AG04450 (cell line): ENCODE data around the gene METTL26. TPM values are rescaled to one million over a fixed set of nuclear protein-coding genes. Genes with fewer than 3 reads are reported as not detected.
A peak's percentile ranks its signal among the peaks of the same experiment; 100 is the strongest.

Experiments
- CTCF ChIA-PET: fragments of 300-600, 350-600 bp; formaldehyde crosslinking; extraction: SDS; loops from one replicate; lab custom pipeline; 2022; ENCODE audit warnings: antibody characterized with exemption, inconsistent platforms; lab: Charles Lee
- POLR2A ChIA-PET: fragments of 350-600 bp; formaldehyde crosslinking; extraction: SDS; loops from one replicate; lab custom pipeline; 2021; ENCODE audit warnings: antibody characterized with exemption, inconsistent platforms; lab: Yijun Ruan, JAX
- DNase-seq: peaks from one replicate; pipeline ENCODE4 v3.0.0-alpha.2; 2011; ENCODE audit warnings: low read depth, low spot score
- H3K27ac ChIP-seq: one replicate; pipeline ENCODE4 v1.5.1; 2012; ENCODE audit warnings: low read depth, low read length, control low read depth
- H3K27me3 ChIP-seq: one replicate; pipeline ENCODE4 v1.6.0; 2012; ENCODE audit warnings: low read length; ENCODE audit not compliant: control insufficient read depth, insufficient read depth
- H3K4me3 ChIP-seq: 2 replicates; pipeline ENCODE4 v1.5.1; 2011; ENCODE audit warnings: mild to moderate bottlenecking, low read depth, low read length, control low read depth
- H3K9me3 ChIP-seq: 2 replicates; pipeline ENCODE4 v1.5.1; 2012; ENCODE audit warnings: low read length; ENCODE audit not compliant: control insufficient read depth, insufficient read depth
- polyA plus RNA-seq: library from polyadenylated mRNA; depleted of rRNA; stranded (reverse); fragments of >200 nt; gene quantifications from 2 replicates; pipeline ENCODE4 v1.2.3, GENCODE V29; 2011
- TF ChIP-seq, protein P1 (sequence below): IDR thresholded peaks from 2 replicates; pipeline ENCODE4 v1.5.1; 2011; ENCODE audit warnings: low read depth, low read length, control low read depth, inconsistent platforms

The METTL26 gene
- polyA plus RNA-seq, 1 experiment: 58.3 TPM

DNA sequence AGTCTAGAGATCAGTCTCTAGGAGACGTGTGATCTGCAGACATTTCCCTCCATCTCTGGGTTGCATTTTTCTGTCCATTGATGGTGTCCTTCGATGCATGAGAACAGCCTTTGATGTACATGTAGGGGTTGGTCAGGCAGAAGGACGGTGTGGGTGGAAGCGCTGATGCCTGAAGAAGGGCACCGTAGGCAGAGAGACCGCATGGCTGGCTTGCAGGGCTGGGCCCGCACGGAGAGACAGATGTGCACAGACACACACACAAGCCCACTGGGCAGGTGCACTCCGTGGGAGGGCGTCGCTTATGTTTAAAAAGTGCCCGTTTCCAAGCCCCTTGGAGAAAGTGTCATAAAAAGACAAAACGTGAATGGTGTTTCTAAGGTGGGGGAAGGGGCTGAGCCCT lies 21.0 kb downstream of the METTL26 start:
- CTCF ChIA-PET: no interaction called here
- Histone ChIP-seq H3K9me3 (peaks cover 25% of the 10 kb centered on the region), H3K27me3 (no peaks in the 10 kb centered on the region), H3K4me3 (no peak overlapping the region), H3K27ac (no peak overlapping the region)
- no peak for DNase-seq
- TF ChIP-seq, protein P1, sequence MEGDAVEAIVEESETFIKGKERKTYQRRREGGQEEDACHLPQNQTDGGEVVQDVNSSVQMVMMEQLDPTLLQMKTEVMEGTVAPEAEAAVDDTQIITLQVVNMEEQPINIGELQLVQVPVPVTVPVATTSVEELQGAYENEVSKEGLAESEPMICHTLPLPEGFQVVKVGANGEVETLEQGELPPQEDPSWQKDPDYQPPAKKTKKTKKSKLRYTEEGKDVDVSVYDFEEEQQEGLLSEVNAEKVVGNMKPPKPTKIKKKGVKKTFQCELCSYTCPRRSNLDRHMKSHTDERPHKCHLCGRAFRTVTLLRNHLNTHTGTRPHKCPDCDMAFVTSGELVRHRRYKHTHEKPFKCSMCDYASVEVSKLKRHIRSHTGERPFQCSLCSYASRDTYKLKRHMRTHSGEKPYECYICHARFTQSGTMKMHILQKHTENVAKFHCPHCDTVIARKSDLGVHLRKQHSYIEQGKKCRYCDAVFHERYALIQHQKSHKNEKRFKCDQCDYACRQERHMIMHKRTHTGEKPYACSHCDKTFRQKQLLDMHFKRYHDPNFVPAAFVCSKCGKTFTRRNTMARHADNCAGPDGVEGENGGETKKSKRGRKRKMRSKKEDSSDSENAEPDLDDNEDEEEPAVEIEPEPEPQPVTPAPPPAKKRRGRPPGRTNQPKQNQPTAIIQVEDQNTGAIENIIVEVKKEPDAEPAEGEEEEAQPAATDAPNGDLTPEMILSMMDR: no peak
- POLR2A ChIA-PET: no interaction called here

DNA sequence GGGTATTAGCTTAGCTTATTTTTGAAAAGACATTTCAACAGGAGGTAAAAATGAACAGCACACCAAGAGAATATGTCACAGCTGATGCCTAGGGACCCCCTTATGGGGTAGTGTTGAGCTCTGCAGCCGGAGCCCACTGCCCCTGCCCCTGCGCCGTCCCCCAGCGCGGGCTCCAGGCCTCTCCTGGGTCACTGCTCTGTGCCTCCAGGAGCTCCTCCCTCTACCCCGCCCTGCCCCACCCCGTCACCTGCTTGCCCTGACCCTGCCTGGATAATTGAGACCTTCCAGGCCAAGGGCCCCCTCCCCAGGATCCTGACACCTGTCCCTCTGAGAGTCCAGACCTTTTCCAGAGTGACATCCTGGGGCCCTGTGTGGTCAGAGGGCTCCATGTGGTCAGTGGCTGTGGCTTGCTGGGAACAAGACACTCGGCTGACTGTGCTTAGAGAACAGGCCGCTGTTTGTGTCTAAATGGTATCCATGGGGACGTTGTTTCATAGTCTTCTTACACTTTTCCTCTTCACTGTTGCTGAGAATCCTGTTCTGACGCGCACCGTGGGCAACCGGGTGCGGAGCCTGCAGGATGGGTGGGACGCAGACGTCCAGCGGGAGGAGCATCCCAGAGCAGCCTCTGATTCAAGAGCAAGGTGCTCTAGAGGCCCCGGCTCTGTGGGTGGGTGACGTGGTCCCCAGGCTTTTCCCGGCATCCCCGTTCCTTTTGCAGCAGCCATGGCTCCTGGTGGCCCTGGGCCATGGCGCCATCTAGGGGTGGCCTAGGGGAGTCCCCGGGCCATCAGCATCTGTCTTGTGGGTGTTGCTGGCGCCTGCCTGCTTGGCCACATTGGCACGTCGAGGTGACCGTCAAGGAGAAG lies 25.4 kb downstream of the METTL26 start:
- Histone ChIP-seq H3K4me3 (no peak overlapping the region), H3K27me3 (no peaks in the 10 kb centered on the region), H3K9me3 (peaks cover 25% of the 10 kb centered on the region), H3K27ac (no peak overlapping the region)
- ChIA-PET CTCF (no interaction called here), POLR2A (no interaction called here)
- TF ChIP-seq, protein P1: peak; percentile 29
- no peak for DNase-seq

DNA sequence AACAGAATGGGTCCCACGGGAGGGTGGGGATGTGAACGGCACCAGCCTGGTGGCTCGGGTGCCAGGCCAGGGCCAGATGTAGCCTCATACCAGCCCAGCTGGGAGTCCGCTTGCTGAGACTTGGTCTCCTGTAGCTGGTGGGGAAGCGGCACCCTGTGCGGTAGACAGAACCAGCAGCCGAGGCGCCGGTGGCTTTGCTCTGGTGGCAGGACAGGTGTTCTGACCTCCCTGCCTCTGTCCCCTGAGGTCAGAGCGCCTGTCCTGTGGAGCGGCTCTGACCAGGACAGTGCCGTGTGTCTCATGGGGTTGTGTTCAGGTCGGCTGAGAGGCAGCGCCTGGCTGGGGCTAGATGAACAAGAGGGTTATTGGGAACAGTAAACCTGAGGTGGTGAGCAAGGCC lies 26.1 kb downstream of the METTL26 start:
- H3K4me3 ChIP-seq: no peak overlapping the region
- ChIA-PET CTCF (no interaction called here), POLR2A (no interaction called here)
- DNase-seq: no peak
- H3K9me3 ChIP-seq: peaks cover 33% of the 10 kb centered on the region
- TF ChIP-seq, protein P1: no peak
- no peak overlapping the region for H3K27ac ChIP-seq
- no peaks in the 10 kb centered on the region for H3K27me3 ChIP-seq

DNA sequence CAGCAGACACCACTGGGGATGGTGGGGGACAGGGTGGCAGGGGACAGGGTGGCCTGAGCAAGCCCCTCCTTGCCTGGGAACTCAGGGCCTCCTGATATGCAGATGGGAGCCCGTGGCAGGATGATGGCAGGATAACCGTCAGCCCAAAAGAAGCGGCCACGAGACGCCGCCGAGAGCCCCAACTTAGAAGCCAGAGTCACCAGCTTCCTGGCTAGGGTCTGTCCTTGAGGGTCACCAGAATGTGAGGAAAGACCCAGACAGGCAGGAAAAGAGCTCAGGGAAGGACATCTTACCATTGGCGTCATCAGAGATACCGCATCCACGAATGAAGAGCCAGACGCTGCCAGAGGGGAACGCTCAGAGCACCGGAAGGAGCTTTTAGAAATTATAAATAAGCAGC lies 26.8 kb downstream of the METTL26 start:
- no peak overlapping the region for H3K27ac ChIP-seq
- no peaks in the 10 kb centered on the region for H3K27me3 ChIP-seq
- ChIA-PET CTCF (no interaction called here), POLR2A (interaction anchor here (0.7 kb wide), 1 partner anchor 13 kb away, joined by 4 read pairs; no protein-coding TSS in a partner anchor)
- peaks cover 37% of the 10 kb centered on the region for H3K9me3 ChIP-seq
- no peak for DNase-seq
- no peak overlapping the region for H3K4me3 ChIP-seq
- TF ChIP-seq, protein P1: no peak

DNA sequence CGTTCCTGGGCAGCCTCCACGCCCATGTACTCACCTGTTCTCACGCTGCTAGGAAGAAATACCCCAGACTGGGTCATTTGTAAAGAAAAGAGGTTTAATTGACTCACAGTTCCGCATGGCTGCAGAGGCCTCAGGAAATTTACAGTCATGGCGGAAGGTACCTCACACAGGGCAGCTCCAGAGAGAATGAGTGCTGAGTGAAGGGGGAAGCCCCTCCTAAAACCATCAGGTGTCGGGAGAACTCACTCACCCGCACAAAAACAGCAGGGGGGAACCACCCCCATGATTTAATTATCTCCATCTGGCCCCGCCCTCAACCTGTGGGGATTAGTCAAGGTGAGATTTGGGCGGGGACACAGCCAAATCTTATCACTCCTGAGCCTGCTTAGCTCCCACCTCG lies 28.1 kb downstream of the METTL26 start:
- no peaks in the 10 kb centered on the region for H3K27me3 ChIP-seq
- TF ChIP-seq, protein P1: no peak
- no peak overlapping the region for H3K4me3 ChIP-seq
- POLR2A ChIA-PET: no interaction called here
- H3K9me3 ChIP-seq: peaks cover 26% of the 10 kb centered on the region
- no peak overlapping the region for H3K27ac ChIP-seq
- no peak for DNase-seq
- CTCF ChIA-PET: no interaction called here
